Fibroblast of the aortic adventitia (primary cell): ENCODE data around the gene PPRC1. TPM values are rescaled to one million over a fixed set of nuclear protein-coding genes. Genes with fewer than 3 reads are reported as not detected.

Source experiments
- DNase-seq: peaks from one replicate; pipeline ENCODE4 v3.0.0-alpha.2; 2010; ENCODE audit warnings: low read depth
- H3K4me3 ChIP-seq: 2 replicates; pipeline ENCODE4 v1.5.1; 2011; ENCODE audit warnings: low read depth, mild to moderate bottlenecking, control low read depth, low read length, moderate library complexity
- total RNA-seq: library from RNA; depleted of rRNA; stranded (reverse); fragments of >200 nt; gene quantifications from 2 replicates; pipeline ENCODE4 v1.2.3, GENCODE V29; 2012; ENCODE audit warnings: low replicate concordance
- TF ChIP-seq, protein P1 (sequence below): IDR thresholded peaks from 2 replicates; pipeline ENCODE4 v1.5.1; 2011; ENCODE audit warnings: mild to moderate bottlenecking, low read length, control low read depth, inconsistent platforms; ENCODE audit not compliant: insufficient read depth

Gene PPRC1
- total RNA-seq, 1 donor = 22.8 TPM

- TF ChIP-seq, protein P1, sequence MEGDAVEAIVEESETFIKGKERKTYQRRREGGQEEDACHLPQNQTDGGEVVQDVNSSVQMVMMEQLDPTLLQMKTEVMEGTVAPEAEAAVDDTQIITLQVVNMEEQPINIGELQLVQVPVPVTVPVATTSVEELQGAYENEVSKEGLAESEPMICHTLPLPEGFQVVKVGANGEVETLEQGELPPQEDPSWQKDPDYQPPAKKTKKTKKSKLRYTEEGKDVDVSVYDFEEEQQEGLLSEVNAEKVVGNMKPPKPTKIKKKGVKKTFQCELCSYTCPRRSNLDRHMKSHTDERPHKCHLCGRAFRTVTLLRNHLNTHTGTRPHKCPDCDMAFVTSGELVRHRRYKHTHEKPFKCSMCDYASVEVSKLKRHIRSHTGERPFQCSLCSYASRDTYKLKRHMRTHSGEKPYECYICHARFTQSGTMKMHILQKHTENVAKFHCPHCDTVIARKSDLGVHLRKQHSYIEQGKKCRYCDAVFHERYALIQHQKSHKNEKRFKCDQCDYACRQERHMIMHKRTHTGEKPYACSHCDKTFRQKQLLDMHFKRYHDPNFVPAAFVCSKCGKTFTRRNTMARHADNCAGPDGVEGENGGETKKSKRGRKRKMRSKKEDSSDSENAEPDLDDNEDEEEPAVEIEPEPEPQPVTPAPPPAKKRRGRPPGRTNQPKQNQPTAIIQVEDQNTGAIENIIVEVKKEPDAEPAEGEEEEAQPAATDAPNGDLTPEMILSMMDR = no peak
- no peak overlapping the region for H3K4me3 ChIP-seq
- no peak for DNase-seq
Measured at GRCh38 chr10:102139281-102140110, 6.7 kb downstream of the PPRC1 start.

GRCh38 chr10:102140218-102140617 is 7.4 kb downstream of the PPRC1 start:
- TF ChIP-seq, protein P1 = no peak
- DNase-seq = no peak
- no peak overlapping the region for H3K4me3 ChIP-seq

DNA sequence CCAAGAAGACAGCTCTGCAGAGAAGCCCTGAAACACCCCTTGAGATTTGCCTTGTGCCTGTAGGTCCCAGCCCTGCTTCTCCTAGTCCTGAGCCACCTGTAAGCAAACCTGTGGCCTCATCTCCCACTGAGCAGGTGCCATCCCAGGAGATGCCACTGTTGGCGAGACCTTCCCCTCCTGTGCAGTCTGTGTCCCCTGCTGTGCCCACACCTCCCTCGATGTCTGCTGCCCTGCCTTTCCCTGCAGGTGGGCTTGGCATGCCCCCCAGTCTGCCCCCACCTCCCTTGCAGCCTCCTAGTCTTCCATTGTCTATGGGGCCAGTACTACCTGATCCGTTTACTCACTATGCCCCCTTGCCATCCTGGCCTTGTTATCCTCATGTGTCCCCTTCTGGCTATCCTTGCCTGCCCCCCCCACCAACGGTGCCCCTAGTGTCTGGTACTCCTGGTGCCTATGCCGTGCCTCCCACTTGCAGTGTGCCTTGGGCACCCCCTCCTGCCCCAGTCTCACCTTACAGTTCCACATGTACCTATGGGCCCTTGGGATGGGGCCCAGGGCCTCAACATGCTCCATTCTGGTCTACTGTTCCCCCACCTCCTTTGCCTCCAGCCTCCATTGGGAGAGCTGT is 8.2 kb downstream of the PPRC1 start:
- H3K4me3 ChIP-seq = no peak overlapping the region
- TF ChIP-seq, protein P1 = no peak
- no peak for DNase-seq

DNA sequence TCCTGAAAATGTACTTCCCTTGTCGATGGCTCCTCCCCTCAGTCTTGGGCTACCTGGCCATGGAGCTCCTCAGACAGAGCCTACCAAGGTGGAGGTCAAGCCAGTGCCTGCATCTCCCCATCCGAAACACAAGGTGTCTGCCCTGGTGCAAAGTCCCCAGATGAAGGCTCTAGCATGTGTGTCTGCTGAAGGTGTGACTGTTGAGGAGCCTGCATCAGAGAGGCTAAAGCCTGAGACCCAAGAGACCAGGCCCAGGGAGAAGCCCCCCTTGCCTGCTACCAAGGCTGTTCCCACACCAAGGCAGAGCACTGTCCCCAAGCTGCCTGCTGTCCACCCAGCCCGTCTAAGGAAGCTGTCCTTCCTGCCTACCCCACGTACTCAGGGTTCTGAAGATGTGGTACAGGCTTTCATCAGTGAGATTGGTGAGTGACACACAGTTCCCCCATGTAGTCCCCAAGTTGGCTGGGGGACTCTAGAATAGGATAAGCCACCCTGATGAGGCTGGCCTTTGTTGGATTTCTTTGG is 8.8 kb downstream of the PPRC1 start:
- TF ChIP-seq, protein P1 = no peak
- H3K4me3 ChIP-seq = no peak overlapping the region
- no peak for DNase-seq

GRCh38 chr10:102146971-102147428 is 14.2 kb downstream of the PPRC1 start:
- no peak overlapping the region for H3K4me3 ChIP-seq
- TF ChIP-seq, protein P1 = no peak
- DNase-seq = no peak

GRCh38 chr10:102147561-102147960 is 14.7 kb downstream of the PPRC1 start:
- no peak overlapping the region for H3K4me3 ChIP-seq
- DNase-seq = no peak
- TF ChIP-seq, protein P1 = no peak
